WTC11 (cell line): ENCODE data around the gene SYT17. TPM values are rescaled to one million over a fixed set of nuclear protein-coding genes. Genes with fewer than 3 reads are reported as not detected.

Experiments used
- ATAC-seq: fragments of 200-7000 bp; cut with Tn5 transposase; 2 replicates; pipeline ENCODE4 v1.10.0; 2021; ENCODE audit warnings: mild to moderate bottlenecking, moderate library complexity
- CTCF ChIA-PET: fragments of 300-600 bp; sonication (Branson Sonifier 250); formaldehyde crosslinking; loops from one replicate; lab custom pipeline; 2021; ENCODE audit warnings: antibody characterized with exemption; lab: Charles Lee
- POLR2A ChIA-PET: fragments of 350-600 bp; sonication (Branson Sonifier 250); formaldehyde crosslinking; loops from one replicate; lab custom pipeline; 2021; ENCODE audit warnings: antibody characterized with exemption; lab: Charles Lee
- DNase-seq: peaks from one replicate; pipeline ENCODE4 v3.0.0; 2021; ENCODE audit warnings: low spot score
- H3K27ac Mint-ChIP-seq: 2 replicates; pipeline ENCODE4 v1.8.0; 2021; ENCODE audit warnings: mixed read lengths
- H3K27me3 Mint-ChIP-seq: 2 replicates; pipeline ENCODE4 v1.8.0; 2021; ENCODE audit warnings: low read depth, mild to moderate bottlenecking, moderate library complexity, mixed read lengths
- H3K36me3 Mint-ChIP-seq: 2 replicates; pipeline ENCODE4 v1.8.0; 2021; ENCODE audit warnings: mixed read lengths
- H3K4me1 Mint-ChIP-seq: 2 replicates; pipeline ENCODE4 v1.8.0; 2022; ENCODE audit warnings: mixed read lengths
- H3K4me3 Mint-ChIP-seq: 2 replicates; pipeline ENCODE4 v1.8.0; 2021; ENCODE audit warnings: mild to moderate bottlenecking, moderate library complexity, mixed read lengths
- H3K9me3 Mint-ChIP-seq: 2 replicates; pipeline ENCODE4 v1.8.0; 2021; ENCODE audit warnings: mixed read lengths
- ATF1 ChIP-seq: sonication (generic); formaldehyde crosslinking; IDR thresholded peaks from 2 replicates; pipeline ENCODE4 v1.8.1; 2023; ENCODE audit warnings: mild to moderate bottlenecking, moderate library complexity, missing genetic modification reagents
- ATF2 ChIP-seq: sonication (generic); formaldehyde crosslinking; IDR thresholded peaks from 2 replicates; pipeline ENCODE4 v1.8.1; 2022; ENCODE audit warnings: low read depth, missing genetic modification reagents, borderline replicate concordance
- CDX4 ChIP-seq: fragments of 250-450 bp; sonication (Bioruptor Pico); IDR thresholded peaks from 2 replicates; pipeline ENCODE4 v1.9.0; 2021; ENCODE audit warnings: moderate library complexity, mild to moderate bottlenecking, inconsistent platforms, borderline replicate concordance
- E2F5 ChIP-seq: sonication (generic); formaldehyde crosslinking; IDR thresholded peaks from 2 replicates; pipeline ENCODE4 v1.8.1; 2022; ENCODE audit warnings: mild to moderate bottlenecking, moderate library complexity, missing genetic modification reagents
- ERG ChIP-seq: fragments of 250-450 bp; sonication (Bioruptor Pico); IDR thresholded peaks from 2 replicates; pipeline ENCODE4 v1.8.0; 2021; ENCODE audit warnings: mild to moderate bottlenecking
- FOXK1 ChIP-seq: sonication (generic); formaldehyde crosslinking; IDR thresholded peaks from 2 replicates; pipeline ENCODE4 v1.8.0; 2022; ENCODE audit warnings: mild to moderate bottlenecking, moderate library complexity, missing genetic modification reagents
- JAZF1 ChIP-seq: fragments of 250-450 bp; sonication (Bioruptor Pico); IDR thresholded peaks from 2 replicates; pipeline ENCODE4 v1.9.0; 2021; ENCODE audit warnings: moderate library complexity, mild to moderate bottlenecking, inconsistent platforms
- RORB ChIP-seq: fragments of 250-450 bp; sonication (Bioruptor Pico); IDR thresholded peaks from 2 replicates; pipeline ENCODE4 v1.9.0; 2021; ENCODE audit warnings: mild to moderate bottlenecking
- TCF7 ChIP-seq: sonication (generic); formaldehyde crosslinking; IDR thresholded peaks from 2 replicates; pipeline ENCODE4 v1.8.0; 2022; ENCODE audit warnings: mild to moderate bottlenecking, low read depth, missing genetic modification reagents, moderate library complexity
- TP53 ChIP-seq: sonication (generic); formaldehyde crosslinking; IDR thresholded peaks from 2 replicates; pipeline ENCODE4 v1.8.1; 2023; ENCODE audit warnings: mild to moderate bottlenecking, missing genetic modification reagents
- ZNF263 ChIP-seq: sonication (generic); formaldehyde crosslinking; IDR thresholded peaks from 2 replicates; pipeline ENCODE4 v1.8.1; 2022; ENCODE audit warnings: low read depth, mild to moderate bottlenecking, moderate library complexity, missing genetic modification reagents
- ZNF317 ChIP-seq: sonication (generic); formaldehyde crosslinking; IDR thresholded peaks from 2 replicates; pipeline ENCODE4 v1.8.1; 2023; ENCODE audit warnings: low read depth, mild to moderate bottlenecking, moderate library complexity, missing genetic modification reagents, borderline replicate concordance
- ZNF416 ChIP-seq: fragments of 250-450 bp; sonication (Bioruptor Pico); IDR thresholded peaks from 2 replicates; pipeline ENCODE4 v1.9.0; 2021; ENCODE audit warnings: mild to moderate bottlenecking, inconsistent platforms
- ZNF423 ChIP-seq: fragments of 250-450 bp; sonication (Bioruptor Pico); IDR thresholded peaks from 2 replicates; pipeline ENCODE4 v2.1.2; 2022; ENCODE audit warnings: mild to moderate bottlenecking, moderate library complexity
- total RNA-seq: library from RNA; stranded (reverse); gene quantifications from 3 replicates; pipeline ENCODE4 v1.2.3, GENCODE V29; 2021
- TF ChIP-seq, protein P1 (sequence below): sonication (generic); formaldehyde crosslinking; IDR thresholded peaks from 2 replicates; pipeline ENCODE4 v1.8.0; 2022; ENCODE audit warnings: missing genetic modification reagents
- TF ChIP-seq, protein P2 (sequence below): sonication (generic); formaldehyde crosslinking; IDR thresholded peaks from 2 replicates; pipeline ENCODE4 v1.8.1; 2022; ENCODE audit warnings: low read depth, mild to moderate bottlenecking, moderate library complexity, missing genetic modification reagents, borderline replicate concordance
- TF ChIP-seq, protein P3 (sequence below): sonication (generic); formaldehyde crosslinking; conservative IDR thresholded peaks from 2 replicates; pipeline ENCODE4 v1.8.1; 2023; ENCODE audit warnings: mild to moderate bottlenecking, low read depth, missing genetic modification reagents, moderate library complexity
- TF ChIP-seq, protein P4 (sequence below): sonication (generic); formaldehyde crosslinking; IDR thresholded peaks from 2 replicates; pipeline ENCODE4 v1.8.0; 2022; ENCODE audit warnings: mild to moderate bottlenecking, missing genetic modification reagents

Gene SYT17
- total RNA-seq, 1 experiment from 2014 or later, result 5.5 TPM

DNA sequence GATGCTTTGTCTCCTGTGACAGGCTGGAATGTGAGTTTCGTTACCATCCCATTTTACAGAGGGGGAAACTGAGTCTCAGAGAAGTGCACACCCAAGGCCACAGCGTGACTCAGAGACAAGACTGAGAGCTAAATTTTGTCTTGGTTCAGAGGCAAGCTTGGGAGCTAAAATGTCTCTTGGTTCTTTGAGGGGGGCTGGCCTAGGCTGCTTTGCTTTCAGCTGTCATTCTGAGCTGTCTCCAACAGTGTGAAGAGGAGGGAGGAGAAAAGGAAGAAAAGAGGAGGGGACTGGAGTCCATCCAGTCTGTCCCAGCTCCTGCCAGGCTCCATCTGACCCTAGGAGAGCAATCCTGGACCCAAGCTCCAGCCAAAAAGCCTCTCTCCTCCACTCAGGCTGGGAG lies 117.4 kb downstream of the SYT17 start, which contains the start of gene CLEC19A (continued):
- TF ChIP-seq, protein P1, sequence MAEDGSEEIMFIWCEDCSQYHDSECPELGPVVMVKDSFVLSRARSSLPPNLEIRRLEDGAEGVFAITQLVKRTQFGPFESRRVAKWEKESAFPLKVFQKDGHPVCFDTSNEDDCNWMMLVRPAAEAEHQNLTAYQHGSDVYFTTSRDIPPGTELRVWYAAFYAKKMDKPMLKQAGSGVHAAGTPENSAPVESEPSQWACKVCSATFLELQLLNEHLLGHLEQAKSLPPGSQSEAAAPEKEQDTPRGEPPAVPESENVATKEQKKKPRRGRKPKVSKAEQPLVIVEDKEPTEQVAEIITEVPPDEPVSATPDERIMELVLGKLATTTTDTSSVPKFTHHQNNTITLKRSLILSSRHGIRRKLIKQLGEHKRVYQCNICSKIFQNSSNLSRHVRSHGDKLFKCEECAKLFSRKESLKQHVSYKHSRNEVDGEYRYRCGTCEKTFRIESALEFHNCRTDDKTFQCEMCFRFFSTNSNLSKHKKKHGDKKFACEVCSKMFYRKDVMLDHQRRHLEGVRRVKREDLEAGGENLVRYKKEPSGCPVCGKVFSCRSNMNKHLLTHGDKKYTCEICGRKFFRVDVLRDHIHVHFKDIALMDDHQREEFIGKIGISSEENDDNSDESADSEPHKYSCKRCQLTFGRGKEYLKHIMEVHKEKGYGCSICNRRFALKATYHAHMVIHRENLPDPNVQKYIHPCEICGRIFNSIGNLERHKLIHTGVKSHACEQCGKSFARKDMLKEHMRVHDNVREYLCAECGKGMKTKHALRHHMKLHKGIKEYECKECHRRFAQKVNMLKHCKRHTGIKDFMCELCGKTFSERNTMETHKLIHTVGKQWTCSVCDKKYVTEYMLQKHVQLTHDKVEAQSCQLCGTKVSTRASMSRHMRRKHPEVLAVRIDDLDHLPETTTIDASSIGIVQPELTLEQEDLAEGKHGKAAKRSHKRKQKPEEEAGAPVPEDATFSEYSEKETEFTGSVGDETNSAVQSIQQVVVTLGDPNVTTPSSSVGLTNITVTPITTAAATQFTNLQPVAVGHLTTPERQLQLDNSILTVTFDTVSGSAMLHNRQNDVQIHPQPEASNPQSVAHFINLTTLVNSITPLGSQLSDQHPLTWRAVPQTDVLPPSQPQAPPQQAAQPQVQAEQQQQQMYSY, result no peak
- TF ChIP-seq JAZF1 (CRISPR knock-in tag) (no peak), TP53 (CRISPR knock-in tag) (no peak)

DNA sequence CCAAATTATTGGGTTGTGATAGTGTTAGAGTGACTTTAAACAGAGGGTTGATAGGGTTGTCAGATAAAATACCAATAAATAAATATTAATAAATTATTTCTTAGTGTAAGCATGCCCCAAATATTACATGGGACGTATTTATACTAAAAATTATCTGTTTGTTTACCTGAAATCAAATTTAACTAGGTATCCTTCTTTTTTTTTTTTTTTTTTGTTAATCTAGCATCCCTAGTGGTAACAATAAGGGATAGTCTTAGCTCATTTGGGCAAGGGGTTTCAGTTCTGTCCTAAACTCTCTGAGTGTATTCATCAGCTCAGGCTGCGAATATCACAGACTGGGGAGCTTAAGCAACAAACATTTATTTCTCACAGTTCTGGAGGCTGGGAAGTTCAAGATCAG lies 118.8 kb downstream of the SYT17 start:
- ATAC-seq (no peak), DNase-seq (no peak)
- H3K27me3 Mint-ChIP-seq, result no peaks in the 10 kb centered on the region; the same call in 1 of the 2 replicates
- no peak overlapping the region for H3K4me3 Mint-ChIP-seq
- ChIA-PET POLR2A (no interaction called here), CTCF (interaction anchor here (0.6 to 1.7 kb wide), 10 partner anchors 9 to 124 kb away, joined by 3 to 8 read pairs (median 4); no protein-coding TSS in a partner anchor)
- no peaks in the 10 kb centered on the region for H3K36me3 Mint-ChIP-seq
- no peak for TF ChIP-seq E2F5
- no peak for TF ChIP-seq ATF1 (CRISPR knock-in tag)
- TF ChIP-seq FOXK1 (CRISPR knock-in tag), result no peak
- no peak for TF ChIP-seq ERG (CRISPR knock-in tag)
- TF ChIP-seq TCF7 (CRISPR knock-in tag), result no peak
- TF ChIP-seq, protein P2, sequence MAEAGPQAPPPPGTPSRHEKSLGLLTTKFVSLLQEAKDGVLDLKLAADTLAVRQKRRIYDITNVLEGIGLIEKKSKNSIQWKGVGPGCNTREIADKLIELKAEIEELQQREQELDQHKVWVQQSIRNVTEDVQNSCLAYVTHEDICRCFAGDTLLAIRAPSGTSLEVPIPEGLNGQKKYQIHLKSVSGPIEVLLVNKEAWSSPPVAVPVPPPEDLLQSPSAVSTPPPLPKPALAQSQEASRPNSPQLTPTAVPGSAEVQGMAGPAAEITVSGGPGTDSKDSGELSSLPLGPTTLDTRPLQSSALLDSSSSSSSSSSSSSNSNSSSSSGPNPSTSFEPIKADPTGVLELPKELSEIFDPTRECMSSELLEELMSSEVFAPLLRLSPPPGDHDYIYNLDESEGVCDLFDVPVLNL, result no peak
- no peak for TF ChIP-seq CDX4 (CRISPR knock-in tag)
- TF ChIP-seq ZNF317 (CRISPR knock-in tag), result no peak
- TF ChIP-seq, protein P3, sequence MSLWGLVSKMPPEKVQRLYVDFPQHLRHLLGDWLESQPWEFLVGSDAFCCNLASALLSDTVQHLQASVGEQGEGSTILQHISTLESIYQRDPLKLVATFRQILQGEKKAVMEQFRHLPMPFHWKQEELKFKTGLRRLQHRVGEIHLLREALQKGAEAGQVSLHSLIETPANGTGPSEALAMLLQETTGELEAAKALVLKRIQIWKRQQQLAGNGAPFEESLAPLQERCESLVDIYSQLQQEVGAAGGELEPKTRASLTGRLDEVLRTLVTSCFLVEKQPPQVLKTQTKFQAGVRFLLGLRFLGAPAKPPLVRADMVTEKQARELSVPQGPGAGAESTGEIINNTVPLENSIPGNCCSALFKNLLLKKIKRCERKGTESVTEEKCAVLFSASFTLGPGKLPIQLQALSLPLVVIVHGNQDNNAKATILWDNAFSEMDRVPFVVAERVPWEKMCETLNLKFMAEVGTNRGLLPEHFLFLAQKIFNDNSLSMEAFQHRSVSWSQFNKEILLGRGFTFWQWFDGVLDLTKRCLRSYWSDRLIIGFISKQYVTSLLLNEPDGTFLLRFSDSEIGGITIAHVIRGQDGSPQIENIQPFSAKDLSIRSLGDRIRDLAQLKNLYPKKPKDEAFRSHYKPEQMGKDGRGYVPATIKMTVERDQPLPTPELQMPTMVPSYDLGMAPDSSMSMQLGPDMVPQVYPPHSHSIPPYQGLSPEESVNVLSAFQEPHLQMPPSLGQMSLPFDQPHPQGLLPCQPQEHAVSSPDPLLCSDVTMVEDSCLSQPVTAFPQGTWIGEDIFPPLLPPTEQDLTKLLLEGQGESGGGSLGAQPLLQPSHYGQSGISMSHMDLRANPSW (CRISPR knock-in tag), result no peak
- no peak for TF ChIP-seq ATF2 (CRISPR knock-in tag)
- no peak for TF ChIP-seq ZNF423 (CRISPR knock-in tag)
- no peak for TF ChIP-seq ZNF263 (CRISPR knock-in tag)
- TF ChIP-seq, protein P4, sequence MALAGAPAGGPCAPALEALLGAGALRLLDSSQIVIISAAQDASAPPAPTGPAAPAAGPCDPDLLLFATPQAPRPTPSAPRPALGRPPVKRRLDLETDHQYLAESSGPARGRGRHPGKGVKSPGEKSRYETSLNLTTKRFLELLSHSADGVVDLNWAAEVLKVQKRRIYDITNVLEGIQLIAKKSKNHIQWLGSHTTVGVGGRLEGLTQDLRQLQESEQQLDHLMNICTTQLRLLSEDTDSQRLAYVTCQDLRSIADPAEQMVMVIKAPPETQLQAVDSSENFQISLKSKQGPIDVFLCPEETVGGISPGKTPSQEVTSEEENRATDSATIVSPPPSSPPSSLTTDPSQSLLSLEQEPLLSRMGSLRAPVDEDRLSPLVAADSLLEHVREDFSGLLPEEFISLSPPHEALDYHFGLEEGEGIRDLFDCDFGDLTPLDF, result no peak
- no peak for TF ChIP-seq RORB (CRISPR knock-in tag)
- no peak for TF ChIP-seq ZNF416 (CRISPR knock-in tag)
- peaks cover 17% of the 10 kb centered on the region for H3K9me3 Mint-ChIP-seq
- 0 out of 2 replicates have a peak overlapping the region, but pooled peaks have one; percentile 36 for H3K27ac Mint-ChIP-seq
- peaks cover 61% of the 10 kb centered on the region for H3K4me1 Mint-ChIP-seq
